RWPE2 (cell line): ENCODE measurements around the gene ACER2.

Experiments
- ATAC-seq: fragments of 200-7000 bp; cut with Tn5 transposase; 3 replicates; pipeline ENCODE4 v1.9.1; 2021; ENCODE audit warnings: low read depth
- DNase-seq: peaks from one replicate; pipeline ENCODE4 v3.0.0-alpha.2; 2020; ENCODE audit warnings: low spot score
- H3K27ac ChIP-seq: fragments of 450-650 bp; 2 replicates; pipeline ENCODE4 v1.5.1; 2017; ENCODE audit warnings: mild to moderate bottlenecking; ENCODE audit not compliant: poor library complexity, severe bottlenecking
- H3K27me3 ChIP-seq: fragments of 250-450 bp; sonication (Bioruptor Pico); 2 replicates; pipeline ENCODE4 v1.5.1; 2021; ENCODE audit warnings: mild to moderate bottlenecking, moderate library complexity; ENCODE audit not compliant: insufficient read depth, poor library complexity, severe bottlenecking
- H3K36me3 ChIP-seq: fragments of 250-450 bp; sonication (Bioruptor Pico); 2 replicates; pipeline ENCODE4 v1.5.1; 2020; ENCODE audit warnings: low read depth, mild to moderate bottlenecking, moderate library complexity
- H3K4me1 ChIP-seq: fragments of 250-450 bp; sonication (Bioruptor Pico); 2 replicates; pipeline ENCODE4 v1.5.1; 2021; ENCODE audit warnings: mild to moderate bottlenecking, moderate library complexity; ENCODE audit not compliant: insufficient read depth, poor library complexity, severe bottlenecking
- H3K4me3 ChIP-seq: fragments of 250-450 bp; sonication (Bioruptor Pico); 2 replicates; pipeline ENCODE4 v1.5.1; 2021; ENCODE audit warnings: mild to moderate bottlenecking, moderate library complexity; ENCODE audit not compliant: severe bottlenecking
- H3K9me3 ChIP-seq: fragments of 250-450 bp; sonication (Bioruptor Pico); 2 replicates; pipeline ENCODE4 v1.5.1; 2021; ENCODE audit warnings: mild to moderate bottlenecking, moderate library complexity; ENCODE audit not compliant: severe bottlenecking
- TF ChIP-seq, protein P1 (sequence below): fragments of 450-650 bp; IDR thresholded peaks from one replicate; pipeline ENCODE4 v1.5.1; 2017; ENCODE audit warnings: mild to moderate bottlenecking, moderate library complexity; ENCODE audit not compliant: poor library complexity, severe bottlenecking

Gene ACER2

DNA sequence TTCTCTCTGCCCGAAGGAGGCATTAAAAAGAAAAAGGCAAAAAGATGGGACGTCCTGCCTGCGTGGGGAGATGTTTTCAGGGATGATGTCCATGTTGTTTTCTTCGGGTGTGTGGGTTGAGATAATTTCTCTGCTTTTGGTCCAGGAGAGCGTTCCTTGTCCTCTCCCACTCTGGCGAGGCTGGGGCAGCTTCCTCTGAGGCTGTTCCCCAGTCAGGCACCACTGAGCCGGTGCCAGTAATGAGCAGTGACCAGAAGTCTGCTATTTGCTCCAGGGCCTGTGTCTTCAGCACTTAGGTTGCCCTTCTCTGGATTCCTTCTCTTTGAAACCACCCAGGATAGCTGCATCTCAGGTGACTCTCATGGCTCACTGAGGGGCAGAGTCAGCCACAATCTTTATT, 71.5 kb downstream of the ACER2 start:
- Histone ChIP-seq H3K27me3 (no peaks in the 10 kb centered on the region), H3K4me3 (no peak overlapping the region), H3K4me1 (no peaks in the 10 kb centered on the region), H3K27ac (no peak overlapping the region), H3K36me3 (no peaks in the 10 kb centered on the region), H3K9me3 (no peaks in the 10 kb centered on the region)
- DNase-seq (no peak), ATAC-seq (no peak)
- TF ChIP-seq, protein P1, sequence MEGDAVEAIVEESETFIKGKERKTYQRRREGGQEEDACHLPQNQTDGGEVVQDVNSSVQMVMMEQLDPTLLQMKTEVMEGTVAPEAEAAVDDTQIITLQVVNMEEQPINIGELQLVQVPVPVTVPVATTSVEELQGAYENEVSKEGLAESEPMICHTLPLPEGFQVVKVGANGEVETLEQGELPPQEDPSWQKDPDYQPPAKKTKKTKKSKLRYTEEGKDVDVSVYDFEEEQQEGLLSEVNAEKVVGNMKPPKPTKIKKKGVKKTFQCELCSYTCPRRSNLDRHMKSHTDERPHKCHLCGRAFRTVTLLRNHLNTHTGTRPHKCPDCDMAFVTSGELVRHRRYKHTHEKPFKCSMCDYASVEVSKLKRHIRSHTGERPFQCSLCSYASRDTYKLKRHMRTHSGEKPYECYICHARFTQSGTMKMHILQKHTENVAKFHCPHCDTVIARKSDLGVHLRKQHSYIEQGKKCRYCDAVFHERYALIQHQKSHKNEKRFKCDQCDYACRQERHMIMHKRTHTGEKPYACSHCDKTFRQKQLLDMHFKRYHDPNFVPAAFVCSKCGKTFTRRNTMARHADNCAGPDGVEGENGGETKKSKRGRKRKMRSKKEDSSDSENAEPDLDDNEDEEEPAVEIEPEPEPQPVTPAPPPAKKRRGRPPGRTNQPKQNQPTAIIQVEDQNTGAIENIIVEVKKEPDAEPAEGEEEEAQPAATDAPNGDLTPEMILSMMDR = no peak

GRCh38 chr9:19481121-19481870, 72.5 kb downstream of the ACER2 start:
- no peak for ATAC-seq
- Histone ChIP-seq H3K27ac (no peak overlapping the region), H3K27me3 (no peaks in the 10 kb centered on the region), H3K9me3 (no peaks in the 10 kb centered on the region), H3K4me1 (no peaks in the 10 kb centered on the region), H3K4me3 (no peak overlapping the region), H3K36me3 (no peaks in the 10 kb centered on the region)
- TF ChIP-seq, protein P1 = no peak
- no peak for DNase-seq

DNA sequence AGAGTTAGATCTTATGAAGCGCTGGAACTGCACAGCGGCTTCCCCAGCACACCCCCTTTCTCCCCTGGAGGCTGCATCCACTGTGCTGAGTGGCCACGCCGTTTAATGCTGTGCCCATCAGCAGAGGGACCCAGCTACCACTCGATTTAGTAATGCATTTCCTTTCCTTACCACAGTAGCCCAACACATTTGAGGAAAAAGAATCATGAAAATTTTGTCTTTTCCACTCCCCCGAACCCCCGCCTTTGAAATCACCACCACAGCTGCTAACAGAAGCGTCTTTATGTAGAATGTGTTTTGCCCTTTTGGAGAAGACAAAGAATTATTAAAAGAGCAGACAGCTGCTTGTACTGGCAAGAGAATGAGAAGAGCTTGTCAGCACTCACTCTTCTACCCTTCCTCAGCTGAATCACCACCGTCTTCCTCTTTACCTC, 73.2 kb downstream of the ACER2 start:
- DNase-seq (no peak), ATAC-seq (no peak)
- no peaks in the 10 kb centered on the region for H3K4me1 ChIP-seq
- TF ChIP-seq, protein P1 = no peak
- H3K27me3 ChIP-seq = no peaks in the 10 kb centered on the region
- H3K9me3 ChIP-seq = no peaks in the 10 kb centered on the region
- H3K4me3 ChIP-seq = no peak overlapping the region
- no peaks in the 10 kb centered on the region for H3K36me3 ChIP-seq
- no peak overlapping the region for H3K27ac ChIP-seq

DNA sequence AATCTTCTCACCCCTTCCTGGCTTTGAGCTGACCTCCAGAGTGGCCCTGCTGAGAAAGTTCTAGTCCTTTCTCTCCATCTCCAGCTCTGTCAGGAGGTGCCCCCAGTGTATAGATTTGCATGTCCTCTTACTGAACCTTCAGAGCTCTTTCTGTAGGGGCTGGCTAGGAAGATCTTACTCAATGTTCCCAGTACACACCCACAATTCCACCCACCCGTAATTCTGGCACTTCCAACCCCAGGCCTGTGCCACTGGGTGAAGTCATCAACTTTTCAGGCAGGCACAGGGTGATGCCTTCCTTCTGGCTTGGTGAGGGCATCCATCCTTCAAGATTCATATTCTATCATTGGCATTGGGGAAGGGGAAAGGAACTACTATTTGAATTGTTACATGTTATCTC, 75.9 kb downstream of the ACER2 start:
- Histone ChIP-seq H3K27me3 (no peaks in the 10 kb centered on the region), H3K4me1 (no peaks in the 10 kb centered on the region), H3K9me3 (no peaks in the 10 kb centered on the region), H3K27ac (no peak overlapping the region), H3K4me3 (no peak overlapping the region), H3K36me3 (no peaks in the 10 kb centered on the region)
- no peak for DNase-seq
- TF ChIP-seq, protein P1 = no peak
- no peak for ATAC-seq

DNA sequence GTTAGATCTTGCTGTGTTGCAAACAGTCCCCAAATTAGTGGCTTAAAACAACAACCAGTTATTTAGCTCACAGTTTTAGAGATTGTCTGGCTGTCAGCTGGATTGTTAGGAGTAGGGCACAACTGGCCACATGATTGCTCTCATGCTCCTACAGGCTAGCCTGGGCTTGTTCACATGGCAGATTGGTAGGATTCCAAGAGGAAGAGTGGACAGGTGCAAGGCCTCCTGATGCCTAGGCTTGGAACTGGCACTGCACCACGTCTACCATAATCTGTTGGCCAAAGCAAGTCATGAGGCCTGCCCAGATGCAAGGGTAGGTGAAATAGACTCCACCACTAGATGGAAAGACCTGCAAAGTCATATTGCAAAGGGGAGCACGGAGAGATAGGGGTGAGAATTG, 76.4 kb downstream of the ACER2 start:
- H3K4me1 ChIP-seq = no peaks in the 10 kb centered on the region
- DNase-seq (no peak), ATAC-seq (no peak)
- H3K9me3 ChIP-seq = no peaks in the 10 kb centered on the region
- H3K36me3 ChIP-seq = no peaks in the 10 kb centered on the region
- H3K27me3 ChIP-seq = no peaks in the 10 kb centered on the region
- TF ChIP-seq, protein P1 = no peak
- no peak overlapping the region for H3K4me3 ChIP-seq
- no peak overlapping the region for H3K27ac ChIP-seq
